ENCODE data around the gene MAPK11. TPM values are rescaled to one million over a fixed set of nuclear protein-coding genes. Genes with fewer than 3 reads are reported as not detected.

MAPK11 gene
- total RNA-seq, 1 donor from 2014 or later = 16.7 TPM

DNA sequence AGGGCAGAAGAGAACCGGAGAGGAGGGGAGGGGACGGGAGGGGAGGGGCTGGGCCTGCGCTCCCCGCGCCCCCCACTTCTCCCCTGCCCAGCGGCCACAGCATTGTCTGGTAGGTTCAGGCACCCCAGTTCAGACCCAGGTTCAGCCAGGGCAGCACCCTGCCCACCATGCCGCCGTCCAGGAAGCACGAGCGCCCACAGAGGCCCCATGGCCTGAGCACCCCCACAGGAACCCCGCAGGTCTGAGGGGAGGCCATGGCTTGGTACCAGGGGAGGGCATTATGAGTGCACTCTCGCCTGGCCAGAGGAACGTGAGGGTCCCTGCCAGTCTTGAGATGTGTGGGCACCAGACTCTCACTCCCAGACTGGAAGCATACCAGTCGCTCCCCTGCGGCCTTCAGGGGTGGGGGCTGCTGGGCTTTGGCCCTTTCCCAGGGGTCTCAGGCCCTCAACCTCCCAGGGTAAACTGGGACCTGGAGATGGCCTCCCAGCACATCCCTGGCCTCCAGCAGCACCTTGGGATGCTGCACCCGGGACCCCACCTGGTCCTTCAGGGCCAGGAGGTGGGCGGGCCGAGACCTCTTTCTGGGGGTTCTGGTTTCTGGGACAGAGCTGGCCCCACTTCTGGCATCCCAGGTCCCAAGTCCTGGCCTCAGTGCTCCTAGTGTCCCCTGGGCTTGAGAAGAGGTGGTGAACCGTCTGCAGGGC lies 37.9 kb upstream of the MAPK11 start:
- no peak for DNase-seq (ENCODE audit: low spot score)

DNA sequence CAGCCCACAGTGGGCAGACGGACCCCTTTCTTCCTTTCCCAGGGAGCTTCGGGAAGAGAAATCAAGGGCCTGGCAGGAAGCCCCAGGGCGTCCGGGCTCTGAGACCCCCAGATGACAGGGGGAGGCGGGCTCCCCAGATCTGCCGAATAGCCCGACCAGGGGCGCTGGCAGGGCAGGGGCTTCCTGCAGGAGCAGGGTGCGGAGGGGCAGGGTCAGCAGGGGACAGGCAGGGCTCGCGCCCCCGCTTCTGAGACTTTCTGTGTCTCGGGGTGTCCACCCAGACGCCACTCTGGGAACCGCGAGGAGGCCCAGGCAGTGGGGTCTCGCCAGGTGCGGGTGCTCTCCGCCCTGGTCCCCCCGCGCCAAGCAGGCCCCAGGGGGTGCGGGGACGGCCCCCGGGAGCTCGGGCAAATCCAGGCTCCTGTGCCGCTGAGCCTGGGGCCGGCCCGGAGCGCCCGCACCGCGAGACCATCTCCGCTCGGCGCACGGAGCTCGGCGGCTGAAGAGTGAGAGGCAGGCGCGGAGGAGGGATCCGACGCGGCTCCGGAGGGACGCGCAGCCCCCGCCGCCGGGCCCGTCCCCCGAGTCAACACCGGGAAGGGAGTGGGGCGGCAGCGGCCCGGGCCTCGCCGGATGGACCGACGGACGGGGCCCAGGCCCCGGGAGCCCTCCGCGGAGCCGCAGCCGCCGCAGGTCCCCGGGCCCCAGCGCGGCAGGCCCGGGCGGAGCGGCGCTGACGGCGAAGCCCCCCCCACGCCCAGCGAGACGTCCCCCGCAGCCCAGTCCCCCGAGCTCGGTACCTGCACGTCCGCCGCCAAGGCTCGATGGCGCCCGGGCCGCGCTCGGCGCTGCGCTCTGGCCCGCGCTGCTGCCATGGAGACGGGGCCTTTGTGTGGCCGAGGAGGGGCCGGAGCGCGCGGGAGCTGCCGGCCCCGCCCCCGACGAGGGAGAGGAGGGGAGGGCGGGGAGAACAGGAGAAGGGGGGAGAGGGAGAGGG lies 36.9 kb upstream of the MAPK11 start, which contains the start of gene PLXNB2:
Gene PLXNB2, minus strand, starts transcription at position 894 of the 997 bp plus-strand sequence. CDS start 17,062 bp downstream, outside the sequence.
- peak; percentile 72 for DNase-seq (ENCODE audit: low spot score)

DNA sequence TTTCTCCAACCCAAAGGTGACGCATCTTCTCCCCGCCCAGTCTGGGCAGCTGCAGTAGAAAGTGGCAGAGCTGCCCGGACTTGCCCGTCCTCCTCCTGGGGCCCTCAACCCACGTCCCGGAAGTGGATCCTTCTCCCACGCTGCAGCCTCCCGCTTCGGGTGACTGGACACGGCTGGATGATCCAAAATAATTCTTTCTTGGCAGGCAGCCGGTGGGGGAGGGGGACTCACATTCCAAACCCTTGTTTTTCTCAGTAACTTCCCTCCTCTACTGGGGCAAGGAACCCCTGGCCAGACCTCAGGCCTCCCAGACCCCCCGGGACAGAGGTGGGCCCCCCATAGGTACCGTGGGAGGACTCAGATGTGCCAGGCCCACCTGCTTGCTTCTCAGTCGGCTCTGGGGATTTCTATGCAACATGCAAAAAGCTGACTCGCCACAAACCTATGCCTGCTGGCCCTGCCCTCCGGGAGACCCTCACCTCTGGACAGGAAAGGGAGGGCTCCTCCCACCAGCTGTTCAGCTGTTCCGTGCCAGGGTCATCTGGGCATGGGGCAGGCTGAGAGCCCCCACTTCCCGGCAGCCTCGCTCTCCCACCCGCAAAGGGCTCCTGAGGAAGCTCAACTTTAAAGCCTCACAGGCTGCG lies 35.9 kb upstream of the MAPK11 start:
- DNase-seq (ENCODE audit: low spot score) = peak; percentile 84

DNA sequence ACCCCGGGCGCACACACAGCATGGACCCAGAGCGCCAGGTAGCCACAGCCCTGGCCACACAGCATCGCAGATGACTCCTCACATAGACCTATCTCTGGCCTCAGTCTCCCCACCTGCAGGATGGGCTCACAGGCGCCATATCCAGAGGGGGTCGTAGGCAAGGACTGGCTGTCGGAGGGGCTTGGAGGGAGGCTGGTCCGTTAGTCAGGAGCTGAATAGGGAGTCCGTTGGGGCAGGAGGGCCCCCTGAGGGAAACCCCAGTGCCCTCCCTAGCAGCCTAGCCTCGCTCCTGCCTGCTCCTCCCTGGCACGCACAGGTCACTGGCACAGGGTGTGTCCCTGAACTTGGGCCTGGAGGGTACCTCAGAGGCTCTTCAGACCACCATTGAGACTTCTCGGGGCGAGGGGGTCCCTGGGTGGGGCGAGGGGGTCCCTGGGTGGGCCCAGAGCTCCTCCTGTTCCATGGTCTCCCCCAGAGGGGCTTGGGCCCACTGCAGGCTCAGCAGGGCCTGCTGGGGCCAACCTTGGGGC lies 35.3 kb upstream of the MAPK11 start:
- no peak for DNase-seq (ENCODE audit: low spot score)

GRCh38 chr22:50304528-50305392 lies 34.6 kb upstream of the MAPK11 start:
- no peak for DNase-seq (ENCODE audit: low spot score)

GRCh38 chr22:50303848-50304527 lies 33.8 kb upstream of the MAPK11 start:
- DNase-seq (ENCODE audit: low spot score) = peak; percentile 68

- no peak for DNase-seq (ENCODE audit: low spot score)
Measured at GRCh38 chr22:50303515-50303847, 33.3 kb upstream of the MAPK11 start.

- DNase-seq (ENCODE audit: low spot score) = no peak
Measured at GRCh38 chr22:50302564-50302963, 32.4 kb upstream of the MAPK11 start.

- no peak for DNase-seq (ENCODE audit: low spot score)
Measured at GRCh38 chr22:50302041-50302541, 31.9 kb upstream of the MAPK11 start.

- no peak for DNase-seq (ENCODE audit: low spot score)
Measured at GRCh38 chr22:50301581-50301991, 31.4 kb upstream of the MAPK11 start.

DNA sequence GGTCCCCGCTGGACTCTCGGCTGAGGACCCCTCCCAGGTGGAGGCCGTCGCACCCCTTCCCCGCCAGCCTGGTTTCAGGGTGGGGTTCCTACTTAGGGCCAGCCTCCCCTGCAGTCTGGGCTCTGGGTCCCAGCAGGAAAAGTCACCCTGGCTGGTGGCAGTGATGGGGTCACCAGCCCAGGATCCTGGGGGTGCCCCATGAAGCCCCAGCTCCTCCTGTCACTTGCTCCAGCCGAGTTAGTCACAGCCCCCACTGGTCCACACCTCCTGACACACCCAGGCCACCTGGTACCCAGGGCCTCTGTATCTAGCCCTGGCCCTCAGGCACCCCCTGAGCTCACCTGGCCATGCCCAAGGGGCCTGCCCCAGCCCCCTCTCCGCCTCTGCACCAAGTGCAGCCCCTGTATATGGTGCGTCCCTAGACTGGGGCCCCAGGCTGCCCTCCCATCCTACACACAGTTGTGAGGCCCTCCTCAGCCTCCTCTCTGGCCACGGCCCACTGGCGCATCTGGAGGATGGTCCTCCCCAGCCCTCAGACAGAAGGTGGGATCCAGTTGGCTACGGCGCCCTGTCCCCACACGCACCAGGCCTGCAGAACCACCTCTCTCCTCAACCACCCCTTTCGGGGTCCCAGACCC lies 30.6 kb upstream of the MAPK11 start:
- no peak for DNase-seq (ENCODE audit: low spot score)

DNA sequence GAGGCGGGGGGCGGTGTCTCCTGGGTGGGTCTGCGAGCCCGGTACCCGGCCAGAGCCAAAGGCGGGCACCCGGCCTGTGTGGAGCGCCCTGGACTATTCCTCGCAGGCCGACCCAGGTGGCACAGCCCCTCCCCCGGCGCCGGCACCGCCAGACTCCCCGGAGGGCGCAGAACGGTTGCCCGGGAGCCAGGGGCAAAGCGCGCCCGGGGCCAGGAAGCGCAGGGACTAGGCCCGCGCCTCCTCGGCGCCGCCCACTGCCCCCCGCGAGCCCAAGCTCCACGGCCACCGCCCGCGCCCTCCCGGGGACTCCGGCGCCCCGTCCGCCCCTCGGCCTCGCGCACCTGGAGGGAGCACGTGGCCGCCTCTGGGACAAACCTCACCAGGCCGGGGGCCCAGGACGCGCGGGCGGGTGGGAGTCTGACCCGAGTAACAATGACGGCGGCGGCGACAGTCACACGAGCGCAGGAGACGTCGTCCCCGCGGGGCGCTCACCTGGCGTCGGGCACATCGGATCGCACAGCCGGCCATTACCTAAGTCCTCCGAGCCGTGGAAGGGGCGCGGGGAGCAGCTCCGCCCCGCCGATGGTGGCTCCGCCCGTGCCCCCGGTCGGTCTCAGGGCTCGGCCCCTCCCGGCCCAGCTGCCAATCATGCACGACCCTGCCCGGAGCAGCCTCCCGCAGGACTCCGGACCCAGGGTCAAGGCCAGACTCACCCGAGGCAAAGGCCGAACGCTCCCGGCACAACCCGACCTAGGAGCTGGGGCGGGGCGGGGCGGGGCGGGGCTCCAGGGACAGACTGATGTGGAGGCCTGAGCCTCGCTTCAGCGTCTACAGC lies 29.8 kb upstream of the MAPK11 start:
- DNase-seq (ENCODE audit: low spot score) = no peak

DNA sequence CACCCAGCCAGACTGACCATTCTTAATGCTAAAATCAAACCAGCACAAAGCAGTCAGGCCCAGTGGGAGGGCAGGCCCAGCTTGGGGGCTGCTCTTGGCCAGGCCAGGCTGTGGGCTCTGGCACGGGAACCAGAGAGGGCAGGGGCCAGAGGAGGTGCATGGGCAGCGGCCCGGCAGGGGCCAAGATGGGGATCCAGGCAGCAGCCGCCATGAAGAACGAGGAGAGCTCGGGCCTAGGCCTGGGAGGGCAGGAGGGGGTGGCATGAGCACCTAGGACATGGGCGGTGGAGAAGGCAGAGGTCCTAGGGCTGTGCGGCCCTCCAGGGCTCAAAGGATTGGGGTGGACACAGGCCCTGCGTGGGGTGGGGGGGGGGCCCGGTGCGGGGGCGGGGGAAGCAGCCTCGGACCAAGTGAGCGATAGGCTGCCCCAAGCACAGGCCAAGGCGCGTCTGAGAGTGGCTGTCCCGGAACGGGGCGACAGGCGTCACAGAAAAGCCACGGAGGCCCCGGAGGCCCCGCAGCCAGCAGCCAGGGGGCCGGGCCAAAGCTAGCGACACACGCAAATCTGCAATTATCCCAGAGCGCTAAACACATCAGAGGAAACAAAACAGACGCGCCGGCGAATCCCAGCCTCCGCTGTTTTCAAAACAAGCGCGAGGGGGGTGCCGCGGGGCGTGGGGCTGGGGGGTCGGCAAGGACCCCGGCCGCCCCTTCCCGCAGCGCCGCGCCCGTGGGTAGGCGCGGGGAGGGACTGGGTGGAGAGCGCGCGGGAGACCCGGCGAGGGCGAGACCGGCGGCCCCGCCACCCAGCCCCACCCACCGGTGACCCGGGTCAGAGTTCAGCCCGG lies 29.0 kb upstream of the MAPK11 start:
- DNase-seq (ENCODE audit: low spot score) = no peak

DNA sequence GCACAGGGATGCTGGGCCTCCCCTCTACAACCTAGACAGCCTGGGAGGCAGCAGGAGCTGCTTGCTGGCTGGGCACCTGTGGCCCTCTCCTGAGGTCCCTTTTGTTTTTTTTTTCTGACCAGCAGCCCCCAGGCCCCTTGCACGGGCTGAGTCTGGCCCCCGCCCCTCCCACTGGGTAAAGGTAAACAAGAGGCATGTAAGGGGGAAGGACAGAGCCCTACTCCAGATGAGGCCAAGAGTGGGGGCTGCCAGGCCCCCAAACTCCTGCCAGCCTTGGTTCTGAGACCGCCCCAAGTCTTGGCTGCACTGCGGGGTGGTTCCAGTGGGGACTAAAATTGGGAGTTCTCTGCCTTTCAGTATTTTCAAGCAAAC lies 28.1 kb upstream of the MAPK11 start:
- DNase-seq (ENCODE audit: low spot score) = no peak

GRCh38 chr22:50297510-50298265 lies 27.5 kb upstream of the MAPK11 start:
- DNase-seq (ENCODE audit: low spot score) = no peak

DNA sequence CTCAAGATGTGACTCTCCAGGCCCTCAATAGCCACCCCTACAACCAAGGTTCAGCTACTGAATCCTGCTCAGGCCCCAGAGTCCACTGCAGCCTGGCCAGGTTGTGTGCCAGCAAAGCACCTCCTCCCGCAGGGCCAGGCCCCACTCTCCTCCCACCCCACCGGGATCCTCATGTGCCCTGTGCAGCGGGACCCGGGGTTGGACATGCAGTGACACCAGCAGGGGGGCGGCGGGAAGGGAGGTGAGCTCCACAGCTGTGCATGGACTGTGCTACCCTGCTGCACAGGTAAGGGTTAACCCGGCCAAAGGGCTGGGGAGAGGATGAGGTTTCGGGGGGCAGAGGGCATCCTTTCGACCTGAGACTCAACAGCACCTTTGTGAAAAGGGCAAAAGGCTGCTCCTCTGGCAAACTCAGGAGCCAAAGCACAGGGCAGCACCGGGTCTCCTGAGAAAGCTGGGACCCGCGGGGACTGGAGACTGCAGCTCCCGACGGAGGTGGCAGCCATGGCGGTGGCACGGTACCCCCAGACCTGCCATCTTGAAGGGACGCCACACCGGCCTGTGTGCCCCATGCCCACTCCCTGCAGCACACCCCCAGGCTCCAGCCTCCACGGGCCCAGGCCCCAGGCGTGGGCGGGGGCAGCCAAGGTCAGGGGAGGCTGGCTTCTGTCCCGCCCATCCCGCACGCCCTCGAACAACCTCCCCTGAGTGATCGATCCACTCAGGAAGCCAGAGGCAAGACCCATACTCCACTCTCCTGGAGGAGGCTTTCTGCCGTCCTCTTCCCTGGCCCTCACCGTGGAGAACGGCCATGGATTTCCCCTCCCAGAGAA lies 26.7 kb upstream of the MAPK11 start:
- DNase-seq (ENCODE audit: low spot score) = no peak

All from mucosa of gallbladder (tissue), 1 donor.